ENCODE data around the gene HCAR2.

- TF ChIP-seq EZH2 (IDR thresholded peaks at IDR 0.05; ENCODE audit: low read depth) (no peak), CTCF (conservative IDR thresholded peaks at IDR 0.05) (no peak)
Observed at GRCh38 chr12:122721057-122721545, 17.9 kb upstream of the HCAR2 start.
